Activated T-cell treated with anti-CD3 and anti-CD28 coated beads, Interleukin-2, amount 50 U/mL, for 24 hours (primary cell): Measurements from ENCODE around the gene HS6ST3.
"Not testable (repeated sequence)": the region's sequence is repeated elsewhere in the genome, so short reads cannot be mapped to it uniquely, and the experiment has no call there.

Experiments used
- DNase-seq: peaks from one replicate; pipeline ENCODE4 v3.0.0-alpha.2; 2020
- H3K27ac Mint-ChIP-seq: 2 replicates; pipeline ENCODE4 v1.8.0; 2020; ENCODE audit warnings: mild to moderate bottlenecking, mixed read lengths
- H3K27me3 Mint-ChIP-seq: 2 replicates; pipeline ENCODE4 v1.8.0; 2020; ENCODE audit warnings: mixed read lengths
- H3K36me3 Mint-ChIP-seq: 2 replicates; pipeline ENCODE4 v1.8.0; 2020; ENCODE audit warnings: low read depth, mixed read lengths
- H3K4me1 Mint-ChIP-seq: 2 replicates; pipeline ENCODE4 v1.8.0; 2020; ENCODE audit warnings: low read depth, mixed read lengths
- H3K4me3 Mint-ChIP-seq: 2 replicates; pipeline ENCODE4 v1.8.0; 2020; ENCODE audit warnings: mild to moderate bottlenecking, moderate library complexity, mixed read lengths
- H3K9me3 Mint-ChIP-seq: 2 replicates; pipeline ENCODE4 v1.8.0; 2020; ENCODE audit warnings: mixed read lengths

HS6ST3 gene

GRCh38 chr13:96519380-96519779 is 429.5 kb downstream of the HS6ST3 start:
- Mint-ChIP-seq H3K9me3 (peaks cover 7% of the 10 kb centered on the region), H3K4me3 (no peak overlapping the region), H3K27me3 (no peaks in the 10 kb centered on the region), H3K27ac (no peak overlapping the region), H3K36me3 (no peaks in the 10 kb centered on the region), H3K4me1 (no peaks in the 10 kb centered on the region)
- no peak for DNase-seq

- not testable (repeated sequence) for H3K9me3 Mint-ChIP-seq, H3K4me1 Mint-ChIP-seq, H3K4me3 Mint-ChIP-seq, H3K27ac Mint-ChIP-seq, H3K36me3 Mint-ChIP-seq, H3K27me3 Mint-ChIP-seq, DNase-seq
These were observed 434.6 kb downstream of the HS6ST3 start for GRCh38 chr13:96524398-96525020.

- Mint-ChIP-seq H3K27ac (no peak overlapping the region), H3K4me3 (no peak overlapping the region), H3K36me3 (no peaks in the 10 kb centered on the region), H3K27me3 (no peaks in the 10 kb centered on the region), H3K4me1 (no peaks in the 10 kb centered on the region), H3K9me3 (peaks cover 5% of the 10 kb centered on the region)
- no peak for DNase-seq
These were observed 435.8 kb downstream of the HS6ST3 start for GRCh38 chr13:96525715-96526114.

GRCh38 chr13:96527497-96527896 is 437.6 kb downstream of the HS6ST3 start:
- Mint-ChIP-seq H3K27me3 (no peaks in the 10 kb centered on the region), H3K36me3 (no peaks in the 10 kb centered on the region), H3K4me3 (no peak overlapping the region), H3K4me1 (no peaks in the 10 kb centered on the region), H3K27ac (no peak overlapping the region), H3K9me3 (peaks cover 5% of the 10 kb centered on the region)
- DNase-seq = no peak

GRCh38 chr13:96532804-96533203 is 442.9 kb downstream of the HS6ST3 start:
- no peak overlapping the region for H3K27ac Mint-ChIP-seq
- no peak for DNase-seq
- H3K9me3 Mint-ChIP-seq = peaks cover 11% of the 10 kb centered on the region
- no peaks in the 10 kb centered on the region for H3K36me3 Mint-ChIP-seq
- H3K4me3 Mint-ChIP-seq = no peak overlapping the region
- no peaks in the 10 kb centered on the region for H3K27me3 Mint-ChIP-seq
- H3K4me1 Mint-ChIP-seq = no peaks in the 10 kb centered on the region

GRCh38 chr13:96533408-96533807 is 443.5 kb downstream of the HS6ST3 start:
- Mint-ChIP-seq H3K4me1 (no peaks in the 10 kb centered on the region), H3K4me3 (no peak overlapping the region), H3K36me3 (no peaks in the 10 kb centered on the region), H3K27ac (no peak overlapping the region), H3K9me3 (peaks cover 11% of the 10 kb centered on the region), H3K27me3 (no peaks in the 10 kb centered on the region)
- no peak for DNase-seq

- Mint-ChIP-seq H3K9me3 (peaks cover 8% of the 10 kb centered on the region), H3K27ac (no peak overlapping the region), H3K36me3 (no peaks in the 10 kb centered on the region), H3K4me3 (no peak overlapping the region), H3K27me3 (no peaks in the 10 kb centered on the region), H3K4me1 (no peaks in the 10 kb centered on the region)
- no peak for DNase-seq
These were observed 449.9 kb downstream of the HS6ST3 start for GRCh38 chr13:96539791-96540190.

GRCh38 chr13:96540670-96541069 is 450.8 kb downstream of the HS6ST3 start:
- Mint-ChIP-seq H3K27ac (no peak overlapping the region), H3K36me3 (no peaks in the 10 kb centered on the region), H3K4me3 (no peak overlapping the region), H3K9me3 (peaks cover 6% of the 10 kb centered on the region), H3K4me1 (no peaks in the 10 kb centered on the region), H3K27me3 (no peaks in the 10 kb centered on the region)
- DNase-seq = no peak

- no peak for DNase-seq
- Mint-ChIP-seq H3K27ac (no peak overlapping the region), H3K36me3 (no peaks in the 10 kb centered on the region), H3K27me3 (no peaks in the 10 kb centered on the region), H3K4me1 (no peaks in the 10 kb centered on the region), H3K4me3 (no peak overlapping the region), H3K9me3 (peaks cover 6% of the 10 kb centered on the region)
These were observed 453.1 kb downstream of the HS6ST3 start for GRCh38 chr13:96542986-96543385.

- Mint-ChIP-seq H3K27ac (no peak overlapping the region), H3K4me3 (no peak overlapping the region), H3K27me3 (no peaks in the 10 kb centered on the region), H3K4me1 (no peaks in the 10 kb centered on the region), H3K9me3 (peaks cover 11% of the 10 kb centered on the region), H3K36me3 (no peaks in the 10 kb centered on the region)
- DNase-seq = no peak
These were observed 455.1 kb downstream of the HS6ST3 start for GRCh38 chr13:96544957-96545356.

GRCh38 chr13:96546463-96546862 is 456.6 kb downstream of the HS6ST3 start:
- DNase-seq = no peak
- Mint-ChIP-seq H3K4me3 (no peak overlapping the region), H3K27me3 (no peaks in the 10 kb centered on the region), H3K4me1 (no peaks in the 10 kb centered on the region), H3K9me3 (peaks cover 9% of the 10 kb centered on the region), H3K36me3 (no peaks in the 10 kb centered on the region), H3K27ac (no peak overlapping the region)

GRCh38 chr13:96551546-96551945 is 461.6 kb downstream of the HS6ST3 start:
- Mint-ChIP-seq H3K4me3 (no peak overlapping the region), H3K27me3 (no peaks in the 10 kb centered on the region), H3K36me3 (no peaks in the 10 kb centered on the region), H3K27ac (no peak overlapping the region), H3K4me1 (no peaks in the 10 kb centered on the region), H3K9me3 (peaks cover 12% of the 10 kb centered on the region)
- DNase-seq = no peak

- Mint-ChIP-seq H3K27me3 (no peaks in the 10 kb centered on the region), H3K4me1 (no peaks in the 10 kb centered on the region), H3K4me3 (no peak overlapping the region), H3K27ac (no peak overlapping the region), H3K9me3 (peaks cover 11% of the 10 kb centered on the region), H3K36me3 (no peaks in the 10 kb centered on the region)
- DNase-seq = no peak
These were observed 462.7 kb downstream of the HS6ST3 start for GRCh38 chr13:96552559-96552958.

- no peak for DNase-seq
- Mint-ChIP-seq H3K4me1 (no peaks in the 10 kb centered on the region), H3K27ac (no peak overlapping the region), H3K9me3 (peaks cover 5% of the 10 kb centered on the region), H3K36me3 (no peaks in the 10 kb centered on the region), H3K4me3 (no peak overlapping the region), H3K27me3 (no peaks in the 10 kb centered on the region)
These were observed 463.9 kb downstream of the HS6ST3 start for GRCh38 chr13:96553796-96554195.

- Mint-ChIP-seq H3K27me3 (no peaks in the 10 kb centered on the region), H3K9me3 (peaks cover 5% of the 10 kb centered on the region), H3K27ac (no peak overlapping the region), H3K4me1 (no peaks in the 10 kb centered on the region), H3K4me3 (no peak overlapping the region), H3K36me3 (no peaks in the 10 kb centered on the region)
- DNase-seq = no peak
These were observed 483.7 kb downstream of the HS6ST3 start for GRCh38 chr13:96573563-96573962.
